HG03460 (cell line): ENCODE measurements around the gene MACIR.
A peak's percentile ranks its signal among the peaks of the same experiment; 100 is the strongest.
"Not testable (repeated sequence)": the region's sequence is repeated elsewhere in the genome, so short reads cannot be mapped to it uniquely, and the experiment has no call there.

Source experiments
- ATAC-seq: cut with Tn5 transposase; IDR thresholded peaks from one replicate; pipeline ENCODE4 v1.9.1; 2021; ENCODE audit not compliant: unreplicated experiment

The MACIR gene

GRCh38 chr5:103258368-103258956 lies at the start of gene MACIR:
Gene MACIR (plus strand): TSS chr5:103258763. CDS start chr5:103275920, 17,157 bp downstream.
- peak; percentile 76 for ATAC-seq

- no peak for ATAC-seq
Observed at GRCh38 chr5:103209065-103209464, 49.5 kb upstream of the MACIR start.

- ATAC-seq = no peak
Observed at GRCh38 chr5:103210952-103211351, 47.6 kb upstream of the MACIR start.

- ATAC-seq = no peak
Observed at GRCh38 chr5:103211576-103212561, 46.7 kb upstream of the MACIR start.

GRCh38 chr5:103216137-103216536 lies 42.4 kb upstream of the MACIR start:
- ATAC-seq = no peak

GRCh38 chr5:103216697-103217096 lies 41.9 kb upstream of the MACIR start:
- ATAC-seq = no peak

GRCh38 chr5:103217101-103217500 lies 41.5 kb upstream of the MACIR start:
- no peak for ATAC-seq

GRCh38 chr5:103218164-103218563 lies 40.4 kb upstream of the MACIR start:
- ATAC-seq = no peak

- not testable (repeated sequence) for ATAC-seq
Observed at GRCh38 chr5:103219074-103219473, 39.5 kb upstream of the MACIR start.

- no peak for ATAC-seq
Observed at GRCh38 chr5:103223031-103223955, 35.3 kb upstream of the MACIR start.

GRCh38 chr5:103224118-103224893 lies 34.3 kb upstream of the MACIR start:
- peak; percentile 96 for ATAC-seq

- ATAC-seq = no peak
Observed at GRCh38 chr5:103224894-103225246, 33.7 kb upstream of the MACIR start.

- ATAC-seq = no peak
Observed at GRCh38 chr5:103228061-103228460, 30.5 kb upstream of the MACIR start.

- ATAC-seq = no peak
Observed at GRCh38 chr5:103228588-103228987, 30.0 kb upstream of the MACIR start.

- peak; percentile 81 for ATAC-seq
Observed at GRCh38 chr5:103232393-103232999, 26.1 kb upstream of the MACIR start.

GRCh38 chr5:103234239-103234975 lies 24.2 kb upstream of the MACIR start:
- ATAC-seq = no peak

- ATAC-seq = no peak
Observed at GRCh38 chr5:103235891-103236290, 22.7 kb upstream of the MACIR start.

GRCh38 chr5:103237778-103238177 lies 20.8 kb upstream of the MACIR start:
- no peak for ATAC-seq

- no peak for ATAC-seq
Observed at GRCh38 chr5:103243665-103244064, 14.9 kb upstream of the MACIR start.
